Caco-2 (cell line): ENCODE measurements around the gene HEY2. TPM values are rescaled to one million over a fixed set of nuclear protein-coding genes. Genes with fewer than 3 reads are reported as not detected.

ENCODE experiments used
- BruUV-seq: library from RNA; stranded (reverse); fragments of 400-500 nt; replicated peaks from 2 replicates; lab custom pipeline; 2021; lab: Mats Ljungman, UMichigan
- CTCF ChIA-PET: fragments of 300-600 bp; sonication (Branson Sonifier 250); formaldehyde crosslinking; loops from one replicate; lab custom pipeline; 2022; ENCODE audit warnings: antibody characterized with exemption; lab: Charles Lee
- POLR2A ChIA-PET: fragments of 300-600 bp; sonication (Branson Sonifier 250); formaldehyde crosslinking; loops from one replicate; lab custom pipeline; 2022; ENCODE audit warnings: antibody characterized with exemption; lab: Charles Lee
- DNase-seq, 2 experiments: peaks; one replicate each; pipeline versions ENCODE4 v3.0.0 to v3.0.0-alpha.2; 2020 to 2022
- H3K27me3 ChIP-seq: replicated peaks from 2 replicates; pipeline ENCODE4 v1.6.0; 2011; ENCODE audit warnings: low read length; ENCODE audit not compliant: control insufficient read depth, insufficient read depth
- H3K36me3 ChIP-seq: 2 replicates; pipeline ENCODE4 v1.5.1; 2011; ENCODE audit warnings: low read length; ENCODE audit not compliant: control insufficient read depth, insufficient read depth
- H3K4me1 ChIP-seq: fragments of 250-450 bp; sonication (Bioruptor Pico); 2 replicates; pipeline ENCODE4 v1.5.1; 2020; ENCODE audit warnings: mild to moderate bottlenecking
- H3K4me3 ChIP-seq: 2 replicates; pipeline ENCODE4 v1.5.1; 2011; ENCODE audit warnings: low read depth, mild to moderate bottlenecking, control low read depth, low read length
- H3K9me3 ChIP-seq: fragments of 250-450 bp; sonication (Bioruptor Pico); 2 replicates; pipeline ENCODE4 v1.5.1; 2020; ENCODE audit warnings: mild to moderate bottlenecking, moderate library complexity
- H3K27ac Mint-ChIP-seq: one replicate; pipeline ENCODE4 v1.8.0; 2022; ENCODE audit warnings: mixed read lengths; ENCODE audit not compliant: unreplicated experiment
- H3K27me3 Mint-ChIP-seq: one replicate; pipeline ENCODE4 v1.8.0; 2022; ENCODE audit warnings: mixed read lengths; ENCODE audit not compliant: insufficient read depth, unreplicated experiment
- H3K36me3 Mint-ChIP-seq: one replicate; pipeline ENCODE4 v1.8.0; 2022; ENCODE audit warnings: mild to moderate bottlenecking, mixed read lengths; ENCODE audit not compliant: insufficient read depth, unreplicated experiment
- H3K4me1 Mint-ChIP-seq: one replicate; pipeline ENCODE4 v1.8.0; 2022; ENCODE audit warnings: low read depth, mixed read lengths; ENCODE audit not compliant: unreplicated experiment
- H3K4me3 Mint-ChIP-seq: one replicate; pipeline ENCODE4 v1.8.0; 2022; ENCODE audit warnings: mild to moderate bottlenecking, moderate library complexity, mixed read lengths; ENCODE audit not compliant: unreplicated experiment
- H3K9me3 Mint-ChIP-seq: one replicate; pipeline ENCODE4 v1.8.0; 2022; ENCODE audit warnings: mixed read lengths; ENCODE audit not compliant: unreplicated experiment
- intact Hi-C: fragments of 100-400 bp; cut with micrococcal nuclease; formaldehyde crosslinking; loops from one replicate; pipeline ENCODE4 v1.10.0; 2022; ENCODE audit not compliant: unreplicated experiment
- total RNA-seq: library from RNA; stranded (reverse); gene quantifications from 2 replicates; pipeline ENCODE4 v1.2.3, GENCODE V29; 2022
- TF ChIP-seq, protein P1 (sequence below), 2 experiments: fragments of 200-600 bp in 1 of 2; IDR thresholded peaks; 1 replicate in 1 of 2; 2 replicates in 1 of 2; pipeline versions ENCODE4 v1.5.1 to v1.8.0; 2011 to 2022; ENCODE audit warnings: antibody characterized with exemption in 1 of 2, control low read depth in 1 of 2, inconsistent platforms in 1 of 2, low read depth in 1 of 2, low read length in 1 of 2, mild to moderate bottlenecking in 1 of 2, moderate library complexity in 1 of 2; ENCODE audit not compliant: insufficient read depth in 1 of 2, severe bottlenecking in 1 of 2, unreplicated experiment in 1 of 2

HEY2 gene
- total RNA-seq, 1 experiment from 2014 or later = not detected

GRCh38 chr6:125765944-125766343 lies 16.5 kb downstream of the HEY2 start:
- H3K36me3 Mint-ChIP-seq = no peaks in the 10 kb centered on the region
- no peak overlapping the region for H3K4me3 Mint-ChIP-seq
- H3K4me1 Mint-ChIP-seq = no peaks in the 10 kb centered on the region
- H3K27ac Mint-ChIP-seq = no peak overlapping the region
- POLR2A ChIA-PET = no interaction called here
- Histone ChIP-seq H3K4me3 (no peak overlapping the region), H3K4me1 (no peaks in the 10 kb centered on the region), H3K36me3 (no peaks in the 10 kb centered on the region), H3K9me3 (no peaks in the 10 kb centered on the region), H3K27me3 (no peaks in the 10 kb centered on the region)
- no peak for DNase-seq
- intact Hi-C loops = loop anchor here (5.0 kb wide), 1 partner anchor 254 kb away; no protein-coding TSS in a partner anchor
- CTCF ChIA-PET = no interaction called here
- H3K9me3 Mint-ChIP-seq = no peaks in the 10 kb centered on the region
- BruUV-seq = no TSS peak
- peaks cover 3% of the 10 kb centered on the region for H3K27me3 Mint-ChIP-seq
- TF ChIP-seq, protein P1, sequence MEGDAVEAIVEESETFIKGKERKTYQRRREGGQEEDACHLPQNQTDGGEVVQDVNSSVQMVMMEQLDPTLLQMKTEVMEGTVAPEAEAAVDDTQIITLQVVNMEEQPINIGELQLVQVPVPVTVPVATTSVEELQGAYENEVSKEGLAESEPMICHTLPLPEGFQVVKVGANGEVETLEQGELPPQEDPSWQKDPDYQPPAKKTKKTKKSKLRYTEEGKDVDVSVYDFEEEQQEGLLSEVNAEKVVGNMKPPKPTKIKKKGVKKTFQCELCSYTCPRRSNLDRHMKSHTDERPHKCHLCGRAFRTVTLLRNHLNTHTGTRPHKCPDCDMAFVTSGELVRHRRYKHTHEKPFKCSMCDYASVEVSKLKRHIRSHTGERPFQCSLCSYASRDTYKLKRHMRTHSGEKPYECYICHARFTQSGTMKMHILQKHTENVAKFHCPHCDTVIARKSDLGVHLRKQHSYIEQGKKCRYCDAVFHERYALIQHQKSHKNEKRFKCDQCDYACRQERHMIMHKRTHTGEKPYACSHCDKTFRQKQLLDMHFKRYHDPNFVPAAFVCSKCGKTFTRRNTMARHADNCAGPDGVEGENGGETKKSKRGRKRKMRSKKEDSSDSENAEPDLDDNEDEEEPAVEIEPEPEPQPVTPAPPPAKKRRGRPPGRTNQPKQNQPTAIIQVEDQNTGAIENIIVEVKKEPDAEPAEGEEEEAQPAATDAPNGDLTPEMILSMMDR (IDR thresholded peaks at IDR 0.05; ENCODE audit: insufficient read depth in 1 of 2, low read depth in 1 of 2, low read length in 1 of 2, severe bottlenecking in 1 of 2, unreplicated experiment in 1 of 2) = no peak

DNA sequence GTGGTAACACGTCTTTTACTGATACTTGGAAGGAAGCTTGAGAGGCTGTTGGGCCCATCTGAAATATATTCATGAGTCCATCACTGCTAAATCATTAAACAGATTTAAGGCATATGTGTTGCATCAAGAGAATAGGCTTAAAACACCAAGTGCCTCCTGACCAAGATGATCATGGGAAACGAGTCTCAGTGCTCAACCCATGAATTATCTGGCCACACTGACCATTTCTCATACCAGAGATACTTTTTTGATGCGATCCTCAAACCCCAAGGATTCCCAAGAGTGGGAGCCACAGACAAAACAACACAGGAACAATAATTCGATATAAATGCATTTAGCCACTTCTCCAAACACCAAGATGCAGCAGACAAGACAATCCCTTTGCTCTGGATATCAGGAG lies 17.2 kb downstream of the HEY2 start:
- no peaks in the 10 kb centered on the region for H3K36me3 Mint-ChIP-seq
- no peaks in the 10 kb centered on the region for H3K4me1 ChIP-seq
- no peaks in the 10 kb centered on the region for H3K4me1 Mint-ChIP-seq
- no peaks in the 10 kb centered on the region for H3K9me3 ChIP-seq
- no TSS peak for BruUV-seq
- no peak overlapping the region for H3K4me3 Mint-ChIP-seq
- CTCF ChIA-PET = interaction anchor here (1.6 kb wide), 1 partner anchor 13 kb away, joined by 3 read pairs; no protein-coding TSS in a partner anchor
- DNase-seq = no peak
- intact Hi-C loops = loop anchor here (5.0 kb wide), 1 partner anchor 254 kb away; no protein-coding TSS in a partner anchor
- H3K27ac Mint-ChIP-seq = no peak overlapping the region
- H3K27me3 Mint-ChIP-seq = peaks cover 3% of the 10 kb centered on the region
- POLR2A ChIA-PET = no interaction called here
- no peaks in the 10 kb centered on the region for H3K27me3 ChIP-seq
- H3K36me3 ChIP-seq = no peaks in the 10 kb centered on the region
- no peaks in the 10 kb centered on the region for H3K9me3 Mint-ChIP-seq
- TF ChIP-seq, protein P1 (IDR thresholded peaks at IDR 0.05; ENCODE audit: insufficient read depth in 1 of 2, low read depth in 1 of 2, low read length in 1 of 2, severe bottlenecking in 1 of 2, unreplicated experiment in 1 of 2) = no peak
- H3K4me3 ChIP-seq = no peak overlapping the region

- no peaks in the 10 kb centered on the region for H3K36me3 Mint-ChIP-seq
- no peak overlapping the region for H3K4me3 Mint-ChIP-seq
- peaks cover 3% of the 10 kb centered on the region for H3K27me3 Mint-ChIP-seq
- Histone ChIP-seq H3K36me3 (no peaks in the 10 kb centered on the region), H3K4me1 (no peaks in the 10 kb centered on the region), H3K27me3 (no peaks in the 10 kb centered on the region), H3K9me3 (no peaks in the 10 kb centered on the region; the same call in 1 of the 2 replicates), H3K4me3 (no peak overlapping the region)
- H3K4me1 Mint-ChIP-seq = no peaks in the 10 kb centered on the region
- DNase-seq = no peak
- no peak overlapping the region for H3K27ac Mint-ChIP-seq
- intact Hi-C loops = loop anchor here (1.0 to 5.0 kb wide), 3 partner anchors 257 to 616 kb away; partner anchors contain the start of gene TPD52L1
- BruUV-seq = no TSS peak
- ChIA-PET POLR2A (no interaction called here), CTCF (no interaction called here)
- TF ChIP-seq, protein P1 (IDR thresholded peaks at IDR 0.05; ENCODE audit: insufficient read depth in 1 of 2, low read depth in 1 of 2, low read length in 1 of 2, severe bottlenecking in 1 of 2, unreplicated experiment in 1 of 2) = no peak
- H3K9me3 Mint-ChIP-seq = no peaks in the 10 kb centered on the region
Measured at GRCh38 chr6:125769147-125769783, 19.8 kb downstream of the HEY2 start.
